Tibial nerve (tissue), 4 donors: ENCODE measurements around the gene SPATA19.

ENCODE experiments used
- CTCF ChIP-seq, 5 experiments: fragments of 200-600 bp in 3 of 5; fragments of 450-650 bp in 2 of 5; sonication (generic) in 3 of 5; IDR thresholded peaks; one replicate each; pipeline ENCODE4 v1.5.1; 2016 to 2019; ENCODE audit warnings: antibody characterized with exemption in 5 of 5, mild to moderate bottlenecking in 3 of 5, moderate library complexity in 2 of 5
- EP300 ChIP-seq, 2 donors: sonication (generic); formaldehyde crosslinking; IDR thresholded peaks; one replicate each; pipeline ENCODE4 v1.6.1; 2017; ENCODE audit warnings: antibody characterized with exemption in 2 of 2, mild to moderate bottlenecking in 1 of 2
- POLR2A ChIP-seq, 2 donors: fragments of 450-650 bp; IDR thresholded peaks; one replicate each; pipeline ENCODE4 v1.6.1; 2017; ENCODE audit warnings: antibody characterized with exemption in 2 of 2, mild to moderate bottlenecking in 2 of 2, moderate library complexity in 2 of 2

GRCh38 chr11:133865466-133865865 is 20.2 kb upstream of the SPATA19 start:
- TF ChIP-seq CTCF (IDR thresholded peaks at IDR 0.05) = no peak
- TF ChIP-seq POLR2A (IDR thresholded peaks at IDR 0.05) = no peak
- TF ChIP-seq EP300 (IDR thresholded peaks at IDR 0.05) = no peak
